Mucosa of rectum (tissue), 2 donors: ENCODE results near the gene NPPC.
"Not testable (repeated sequence)": the region's sequence is repeated elsewhere in the genome, so short reads cannot be mapped to it uniquely, and the experiment has no call there.

ENCODE experiments used
- H3K27ac ChIP-seq, 2 donors: one replicate each; pipeline ENCODE4 v1.7.0; 2013; ENCODE audit warnings: inconsistent platforms in 2 of 2, low read depth in 2 of 2, low read length in 2 of 2
- H3K27me3 ChIP-seq, 2 donors: one replicate each; pipeline ENCODE4 v1.7.0; 2013; ENCODE audit warnings: low read length in 2 of 2; ENCODE audit not compliant: control insufficient read depth in 2 of 2, insufficient read depth in 2 of 2
- H3K36me3 ChIP-seq, 2 donors: one replicate each; pipeline ENCODE4 v1.7.0; 2013; ENCODE audit warnings: low read length in 2 of 2; ENCODE audit not compliant: control insufficient read depth in 2 of 2, insufficient read depth in 2 of 2
- H3K4me1 ChIP-seq, 2 donors: one replicate each; pipeline ENCODE4 v1.7.0; 2013; ENCODE audit warnings: low read length in 2 of 2, mild to moderate bottlenecking in 1 of 2; ENCODE audit not compliant: control insufficient read depth in 2 of 2, insufficient read depth in 2 of 2
- H3K4me3 ChIP-seq, 2 donors: one replicate each; pipeline ENCODE4 v1.7.0; 2013; ENCODE audit warnings: low read length in 2 of 2
- H3K9ac ChIP-seq, 2 donors: one replicate each; pipeline ENCODE4 v1.7.0; 2013; ENCODE audit warnings: low read length in 2 of 2, low read depth in 1 of 2, mild to moderate bottlenecking in 1 of 2
- H3K9me3 ChIP-seq, 2 donors: one replicate each; pipeline ENCODE4 v1.7.0; 2013; ENCODE audit warnings: low read length in 2 of 2; ENCODE audit not compliant: control insufficient read depth in 2 of 2
- donor health status: healthy.
- donor health status: Normal muscosa, but diverticular disease.

Gene NPPC

DNA sequence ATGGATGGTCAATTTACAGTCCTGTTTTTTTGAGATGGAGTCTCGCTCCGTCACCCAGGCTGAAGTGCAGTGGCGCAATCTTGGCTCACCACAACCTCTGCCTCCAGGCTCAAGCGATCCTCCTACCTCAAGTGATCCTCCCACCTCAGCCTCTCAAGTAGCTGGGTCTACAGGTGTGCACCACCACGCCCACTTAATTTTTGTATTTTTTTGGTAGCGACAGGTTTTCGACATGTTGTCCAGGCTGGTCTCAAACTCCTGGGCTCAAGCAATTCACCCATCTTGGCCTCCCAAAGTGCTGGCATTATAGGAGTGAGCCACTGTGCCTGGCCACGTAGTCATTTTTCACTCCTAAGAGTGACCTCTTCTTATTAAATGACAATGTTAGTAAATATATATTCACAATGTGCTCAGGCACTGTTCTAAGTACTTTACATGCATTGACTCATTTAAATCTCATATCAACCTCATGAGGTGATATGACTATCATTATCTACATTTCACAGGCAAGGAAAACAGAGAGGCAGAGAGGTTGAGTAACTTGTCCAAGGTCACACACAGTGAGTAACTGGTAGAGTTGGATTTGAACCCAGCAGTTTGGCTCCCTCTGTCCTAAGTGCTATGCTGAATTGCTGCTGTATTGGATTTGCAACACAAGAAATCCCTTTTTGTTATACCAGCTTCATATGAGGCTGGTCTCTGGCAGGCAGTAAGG, 29.7 kb upstream of the NPPC start:
- H3K9me3 ChIP-seq, result no peaks in the 10 kb centered on the region
- no peaks in the 10 kb centered on the region for H3K27me3 ChIP-seq
- no peak overlapping the region for H3K4me3 ChIP-seq
- no peak overlapping the region for H3K9ac ChIP-seq
- peaks cover 2 to 3% of the 10 kb centered on the region in 2 donors for H3K4me1 ChIP-seq
- H3K36me3 ChIP-seq, result no peaks in the 10 kb centered on the region
- H3K27ac ChIP-seq, result no peak overlapping the region

DNA sequence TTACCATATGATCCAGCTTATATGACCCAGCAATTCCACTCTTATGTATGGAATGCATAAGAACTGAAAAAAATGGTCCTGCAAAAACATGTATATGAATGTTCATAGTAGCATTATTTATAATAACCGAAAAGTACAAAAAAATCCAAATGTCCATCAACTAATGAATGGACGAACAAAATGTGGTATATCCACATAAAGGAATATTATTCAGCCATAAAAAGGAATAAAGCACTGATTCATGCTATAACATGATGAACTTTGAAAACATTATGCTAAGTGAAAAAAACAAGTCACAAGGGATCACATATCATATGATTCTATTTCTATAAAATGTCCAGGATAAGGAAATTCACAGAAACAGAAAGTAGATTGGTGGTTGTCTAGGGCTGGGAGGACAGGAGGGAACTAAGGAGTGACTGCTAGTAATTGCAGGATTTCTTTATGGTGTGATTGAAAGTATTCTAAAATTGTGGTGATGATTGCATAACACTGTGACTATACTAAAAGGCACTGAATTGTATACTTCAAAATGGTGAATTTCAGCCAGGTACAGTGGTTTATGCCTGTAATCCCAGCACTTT, 25.3 kb upstream of the NPPC start:
- Histone ChIP-seq H3K9ac (no peak overlapping the region), H3K9me3 (no peaks in the 10 kb centered on the region), H3K27ac (no peak overlapping the region), H3K4me1 (no peaks in the 10 kb centered on the region), H3K27me3 (peaks cover 0 to 7% of the 10 kb centered on the region in 2 donors), H3K36me3 (no peaks in the 10 kb centered on the region), H3K4me3 (no peak overlapping the region)

DNA sequence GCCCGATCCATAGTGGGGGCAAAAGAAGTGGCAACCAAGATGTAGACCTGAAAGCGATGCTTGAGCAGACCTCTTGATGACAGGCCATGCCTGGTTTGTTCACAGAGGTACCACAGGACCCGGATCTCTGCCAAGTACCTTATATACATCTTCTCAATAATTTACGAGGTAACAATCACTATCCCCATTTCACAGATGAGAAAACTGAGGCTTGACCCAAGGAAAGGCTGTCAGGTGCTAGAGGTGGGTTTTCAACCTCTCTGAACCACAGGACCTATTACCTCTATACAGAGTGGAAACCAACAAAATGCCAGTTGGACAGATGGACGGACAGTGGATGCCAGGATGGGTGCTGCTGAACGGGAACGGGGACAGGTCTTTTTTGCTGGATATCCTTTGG, 21.5 kb upstream of the NPPC start:
- no peak overlapping the region for H3K9ac ChIP-seq
- peaks cover 0 to 11% of the 10 kb centered on the region in 2 donors for H3K27me3 ChIP-seq
- H3K9me3 ChIP-seq, result no peaks in the 10 kb centered on the region
- no peaks in the 10 kb centered on the region for H3K4me1 ChIP-seq
- H3K36me3 ChIP-seq, result no peaks in the 10 kb centered on the region
- H3K4me3 ChIP-seq, result no peak overlapping the region
- no peak overlapping the region for H3K27ac ChIP-seq

DNA sequence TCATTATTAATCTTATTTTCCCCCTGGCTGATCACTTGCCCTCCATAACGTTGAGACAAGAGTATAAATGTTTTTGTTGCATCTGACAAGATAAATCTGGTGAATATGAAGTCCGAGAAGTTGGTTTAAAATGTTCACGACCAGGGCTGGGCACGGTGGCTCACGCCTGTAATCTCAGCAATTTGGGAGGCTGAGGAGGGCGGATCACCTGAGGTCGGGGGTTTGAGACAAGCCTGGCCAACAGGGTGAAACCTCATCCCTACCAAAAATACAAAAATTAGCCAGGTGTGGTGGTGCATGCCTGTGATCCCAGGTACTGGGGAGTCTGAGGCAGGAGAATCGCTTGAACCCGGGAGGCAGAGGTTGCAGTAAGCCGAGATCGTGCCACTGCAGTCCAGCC, 20.9 kb upstream of the NPPC start:
- not testable (repeated sequence) for H3K4me1 ChIP-seq, H3K27ac ChIP-seq, H3K36me3 ChIP-seq, H3K9ac ChIP-seq, H3K9me3 ChIP-seq, H3K4me3 ChIP-seq
- H3K27me3 ChIP-seq, result peaks cover 0 to 11% of the 10 kb centered on the region in 2 donors

DNA sequence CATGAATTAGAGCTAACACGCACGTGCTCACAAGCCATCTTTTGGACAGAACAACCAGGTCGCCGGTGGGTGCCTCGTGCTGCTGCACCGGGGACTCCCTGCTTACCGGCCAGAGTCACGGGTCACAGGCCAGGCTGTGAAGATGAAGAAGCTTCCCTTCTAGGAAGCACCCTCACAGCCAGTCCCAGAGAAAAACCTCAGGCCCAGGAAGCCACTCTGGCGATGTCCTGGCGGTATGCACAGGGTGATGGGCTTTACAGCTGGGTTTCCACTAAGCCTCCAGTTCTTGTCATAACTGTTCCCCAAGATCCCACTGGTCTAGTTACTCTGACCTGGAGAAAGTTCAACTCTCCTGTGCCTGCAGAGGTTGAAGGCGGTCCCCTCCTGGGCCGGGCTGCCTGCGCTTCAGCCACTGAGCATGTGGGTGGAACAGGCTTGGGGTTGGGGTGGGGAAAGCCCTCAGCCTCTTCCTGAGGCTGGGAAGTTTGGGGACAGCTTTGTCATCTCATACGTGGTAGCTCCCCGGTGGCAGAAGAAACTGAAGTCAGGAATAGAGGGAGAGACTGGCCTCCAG, 20.1 kb upstream of the NPPC start:
- Histone ChIP-seq H3K36me3 (no peaks in the 10 kb centered on the region), H3K9ac (no peak overlapping the region), H3K4me1 (no peaks in the 10 kb centered on the region), H3K27me3 (peaks cover 0 to 14% of the 10 kb centered on the region in 2 donors), H3K9me3 (no peaks in the 10 kb centered on the region), H3K4me3 (no peak overlapping the region), H3K27ac (no peak overlapping the region)

DNA sequence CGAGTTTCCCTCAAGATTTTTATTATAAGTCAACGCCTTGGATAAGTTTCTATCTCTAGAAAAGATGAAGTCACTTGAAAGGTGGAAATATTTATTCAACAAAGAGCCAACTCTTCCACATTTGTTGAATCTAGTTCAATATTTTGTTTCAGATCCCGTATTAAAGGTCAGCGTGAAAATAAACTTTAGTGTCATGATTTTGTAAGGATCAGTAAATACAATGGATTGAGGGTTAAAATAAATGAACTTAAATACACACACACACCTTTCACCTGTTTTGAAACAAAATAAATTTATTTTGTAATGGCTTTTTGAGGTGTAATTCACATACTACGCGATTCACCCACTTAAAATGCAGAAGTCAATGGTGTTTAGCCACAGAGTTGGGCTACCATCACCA, 16.0 kb upstream of the NPPC start:
- Histone ChIP-seq H3K4me3 (no peak overlapping the region), H3K27ac (no peak overlapping the region), H3K9me3 (no peaks in the 10 kb centered on the region), H3K4me1 (no peaks in the 10 kb centered on the region), H3K9ac (no peak overlapping the region), H3K36me3 (no peaks in the 10 kb centered on the region), H3K27me3 (peaks cover 0 to 9% of the 10 kb centered on the region in 2 donors)

DNA sequence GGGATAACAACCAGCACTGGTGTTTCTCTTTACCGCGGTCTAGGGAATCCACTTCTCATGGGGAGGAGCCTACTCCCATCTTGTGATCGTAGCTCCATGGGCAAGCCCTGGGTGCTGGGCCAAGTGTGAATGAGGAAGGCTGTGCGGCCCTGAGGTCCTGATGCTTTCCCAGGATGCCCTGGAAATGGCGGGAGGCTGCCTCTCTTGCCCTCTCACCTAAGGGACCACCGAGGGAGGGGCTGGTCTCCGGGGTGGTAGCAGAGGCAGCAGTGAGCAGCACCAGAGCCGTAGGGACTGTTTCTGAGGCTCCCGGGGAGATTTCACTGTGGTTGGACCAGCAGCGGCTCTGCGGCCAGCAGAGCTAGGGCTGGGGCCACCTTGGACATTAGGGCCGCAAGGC, 15.5 kb upstream of the NPPC start:
- H3K4me3 ChIP-seq, result no peak overlapping the region
- no peak overlapping the region for H3K9ac ChIP-seq
- H3K27me3 ChIP-seq, result peaks cover 0 to 8% of the 10 kb centered on the region in 2 donors
- H3K4me1 ChIP-seq, result no peaks in the 10 kb centered on the region
- no peaks in the 10 kb centered on the region for H3K9me3 ChIP-seq
- no peak overlapping the region for H3K27ac ChIP-seq
- no peaks in the 10 kb centered on the region for H3K36me3 ChIP-seq

DNA sequence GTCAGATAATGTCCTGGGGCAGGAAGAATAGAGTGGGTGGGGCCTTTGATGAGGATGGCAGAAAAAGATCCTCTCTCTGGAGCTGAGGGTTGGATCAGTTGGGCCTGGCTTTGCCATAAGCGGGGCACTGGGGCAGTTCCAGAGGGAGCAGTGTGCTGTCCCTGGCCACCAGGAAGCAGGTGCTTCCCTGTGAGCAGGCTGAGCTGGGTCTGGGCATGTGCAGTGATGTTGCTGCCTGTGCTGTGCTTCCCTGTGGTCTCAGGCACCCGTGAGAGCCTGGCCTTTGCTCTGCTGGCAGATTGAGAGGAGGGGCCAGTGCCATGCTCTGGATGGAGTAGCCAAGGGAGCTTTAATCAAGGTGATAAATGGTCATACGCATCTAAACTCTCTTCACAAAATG, 14.6 kb upstream of the NPPC start:
- peaks cover 0 to 3% of the 10 kb centered on the region in 2 donors for H3K27me3 ChIP-seq
- H3K4me1 ChIP-seq, result no peaks in the 10 kb centered on the region
- no peak overlapping the region for H3K9ac ChIP-seq
- no peaks in the 10 kb centered on the region for H3K9me3 ChIP-seq
- H3K27ac ChIP-seq, result no peak overlapping the region
- H3K36me3 ChIP-seq, result no peaks in the 10 kb centered on the region
- H3K4me3 ChIP-seq, result no peak overlapping the region

DNA sequence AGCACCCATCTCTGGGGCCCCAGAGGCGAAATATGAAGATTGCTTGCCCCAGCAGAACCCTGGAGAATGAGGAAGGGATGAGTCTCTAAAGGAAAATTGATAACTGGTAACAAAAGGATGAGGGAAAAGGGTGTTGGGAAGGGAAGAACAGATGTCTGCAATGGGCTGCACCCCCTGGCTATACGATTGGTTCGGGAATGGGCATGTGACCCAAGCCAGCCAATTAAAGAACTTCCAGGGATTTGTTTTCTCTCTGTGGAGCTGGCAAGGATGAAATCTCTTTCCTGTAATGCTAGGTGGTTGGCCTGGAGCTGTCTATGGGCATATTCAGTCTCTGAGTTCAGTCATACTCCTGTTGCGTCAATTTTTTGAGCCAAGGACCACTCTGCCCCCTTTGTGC, 12.8 kb upstream of the NPPC start:
- Histone ChIP-seq H3K9me3 (no peaks in the 10 kb centered on the region), H3K36me3 (no peaks in the 10 kb centered on the region), H3K4me1 (no peaks in the 10 kb centered on the region), H3K4me3 (no peak overlapping the region), H3K9ac (no peak overlapping the region), H3K27ac (no peak overlapping the region), H3K27me3 (peaks cover 0 to 3% of the 10 kb centered on the region in 2 donors)

DNA sequence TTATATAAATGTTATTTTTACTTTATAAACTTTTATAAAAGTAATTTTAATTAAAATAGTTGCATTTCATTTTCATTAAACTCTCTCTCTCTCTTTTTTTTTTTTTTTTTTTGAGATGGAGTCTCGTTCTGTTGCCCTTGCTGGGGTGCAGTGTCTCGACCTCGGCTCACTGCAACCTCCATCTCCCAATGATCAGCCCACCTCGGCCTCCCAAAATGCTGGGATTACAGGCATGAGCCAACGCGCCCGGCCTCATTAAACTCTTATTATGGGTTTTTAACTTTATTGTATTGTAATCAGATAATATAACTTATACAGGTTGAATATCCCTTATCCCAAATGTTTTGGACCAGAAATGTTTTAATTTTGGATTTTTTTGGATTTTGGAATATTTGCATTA, 10.9 kb upstream of the NPPC start:
- H3K27ac ChIP-seq, result no peak overlapping the region
- H3K9me3 ChIP-seq, result no peaks in the 10 kb centered on the region
- H3K27me3 ChIP-seq, result peaks cover 0 to 3% of the 10 kb centered on the region in 2 donors
- H3K4me3 ChIP-seq, result no peak overlapping the region
- no peaks in the 10 kb centered on the region for H3K4me1 ChIP-seq
- no peaks in the 10 kb centered on the region for H3K36me3 ChIP-seq
- no peak overlapping the region for H3K9ac ChIP-seq
